GM23338 (cell line): ENCODE data around the gene FASN. TPM values are rescaled to one million over a fixed set of nuclear protein-coding genes. Genes with fewer than 3 reads are reported as not detected.

Experiments
- ATAC-seq: fragments of 200-7000 bp; cut with Tn5 transposase; 3 replicates; pipeline ENCODE4 v1.9.1; 2020
- DNase-seq: peaks from one replicate; pipeline ENCODE4 v3.0.0-alpha.2; 2015; ENCODE audit warnings: low spot score
- H2AFZ ChIP-seq: fragments of 200-600 bp; sonication (generic); 2 replicates; pipeline ENCODE4 v1.8.0; 2016; ENCODE audit warnings: antibody characterized with exemption, mild to moderate bottlenecking, moderate library complexity
- H3F3A ChIP-seq: fragments of 200-600 bp; sonication (generic); replicated peaks from 2 replicates; pipeline ENCODE4 v1.8.0; 2017; ENCODE audit warnings: antibody characterized with exemption, mixed run types, low read depth
- H3K27ac ChIP-seq: fragments of 200-600 bp; sonication (generic); 2 replicates; pipeline ENCODE4 v1.6.1; 2016; ENCODE audit warnings: low read depth
- H3K27me3 ChIP-seq: fragments of 200-600 bp; sonication (generic); 2 replicates; pipeline ENCODE4 v1.8.0; 2016; ENCODE audit warnings: mild to moderate bottlenecking, mixed run types, moderate library complexity; ENCODE audit not compliant: insufficient read depth
- H3K36me3 ChIP-seq: fragments of 200-600 bp; sonication (generic); 2 replicates; pipeline ENCODE4 v1.8.0; 2016; ENCODE audit warnings: mild to moderate bottlenecking; ENCODE audit not compliant: insufficient read depth
- H3K4me1 ChIP-seq: fragments of 200-600 bp; sonication (generic); 2 replicates; pipeline ENCODE4 v1.8.0; 2016; ENCODE audit warnings: mild to moderate bottlenecking, moderate library complexity; ENCODE audit not compliant: insufficient read depth
- H3K4me2 ChIP-seq: fragments of 200-600 bp; sonication (generic); 2 replicates; pipeline ENCODE4 v1.7.1; 2017; ENCODE audit warnings: mixed run types
- H3K4me3 ChIP-seq: fragments of 200-600 bp; sonication (generic); 2 replicates; pipeline ENCODE4 v1.6.1; 2016; ENCODE audit warnings: mixed run types
- H3K79me2 ChIP-seq: fragments of 200-600 bp; sonication (generic); replicated peaks from 2 replicates; pipeline ENCODE4 v1.8.0; 2017; ENCODE audit warnings: mild to moderate bottlenecking; ENCODE audit not compliant: insufficient read depth
- H3K9me2 ChIP-seq: fragments of 200-600 bp; sonication (generic); 2 replicates; pipeline ENCODE4 v1.8.0; 2017; ENCODE audit not compliant: insufficient read depth
- H4K20me1 ChIP-seq: fragments of 200-600 bp; sonication (generic); replicated peaks from 2 replicates; pipeline ENCODE4 v1.8.0; 2017; ENCODE audit warnings: mild to moderate bottlenecking; ENCODE audit not compliant: insufficient read depth
- H3K27ac Mint-ChIP-seq: 2 replicates; pipeline ENCODE4 v1.8.0; 2020; ENCODE audit warnings: inconsistent platforms, mild to moderate bottlenecking, moderate library complexity, mixed read lengths
- H3K27me3 Mint-ChIP-seq: 3 replicates; pipeline ENCODE4 v1.8.0; 2022; ENCODE audit warnings: low read depth, mild to moderate bottlenecking, moderate library complexity, mixed read lengths, inconsistent platforms; ENCODE audit not compliant: insufficient read depth, poor library complexity
- H3K36me3 Mint-ChIP-seq: 3 replicates; pipeline ENCODE4 v1.8.0; 2021; ENCODE audit warnings: low read depth, mild to moderate bottlenecking, inconsistent platforms, moderate library complexity, mixed read lengths
- H3K4me1 Mint-ChIP-seq: 3 replicates; pipeline ENCODE4 v1.8.0; 2020; ENCODE audit warnings: mild to moderate bottlenecking, inconsistent platforms, mixed read lengths
- H3K4me3 Mint-ChIP-seq: 3 replicates; pipeline ENCODE4 v1.8.0; 2021; ENCODE audit warnings: moderate library complexity, mild to moderate bottlenecking, inconsistent platforms, mixed read lengths
- H3K9me3 Mint-ChIP-seq: 3 replicates; pipeline ENCODE4 v1.8.0; 2020; ENCODE audit warnings: moderate library complexity, mild to moderate bottlenecking, inconsistent platforms, mixed read lengths
- CREB1 ChIP-seq: fragments of 250-450 bp; sonication (Bioruptor Pico); IDR thresholded peaks from 2 replicates; pipeline ENCODE4 v1.5.0; 2020; ENCODE audit warnings: low read depth, mild to moderate bottlenecking, moderate library complexity
- CTCF ChIP-seq, 2 experiments: fragments of 200-600 bp in 1 of 2; sonication (generic) in 1 of 2; conservative IDR thresholded peaks; 2 replicates each; pipeline versions ENCODE4 v1.5.1 to v1.6.1; 2016 to 2017; ENCODE audit warnings: antibody characterized with exemption in 2 of 2, low read depth in 2 of 2, mild to moderate bottlenecking in 2 of 2, moderate library complexity in 1 of 2
- ETS1 ChIP-seq: IDR thresholded peaks from 2 replicates; pipeline ENCODE4 v1.6.1; 2016; ENCODE audit warnings: antibody characterized with exemption
- EZH2 ChIP-seq: fragments of 200-600 bp; sonication (generic); IDR thresholded peaks from one replicate; pipeline ENCODE4 v1.8.0; 2017; ENCODE audit warnings: antibody characterized with exemption, mild to moderate bottlenecking, low read depth; ENCODE audit not compliant: unreplicated experiment
- EZH2phosphoT487 ChIP-seq: fragments of 200-600 bp; sonication (generic); IDR thresholded peaks from one replicate; pipeline ENCODE4 v1.8.1; 2018; ENCODE audit warnings: antibody characterized with exemption; ENCODE audit not compliant: unreplicated experiment
- JUNB ChIP-seq: IDR thresholded peaks from one replicate; pipeline ENCODE4 v1.6.1; 2016; ENCODE audit warnings: antibody characterized with exemption; ENCODE audit not compliant: unreplicated experiment
- NANOG ChIP-seq: IDR thresholded peaks from 2 replicates; pipeline ENCODE4 v1.6.1; 2016; ENCODE audit warnings: antibody characterized with exemption, borderline replicate concordance
- POLR2AphosphoS5 ChIP-seq: IDR thresholded peaks from 2 replicates; pipeline ENCODE4 v1.6.1; 2016; ENCODE audit warnings: antibody characterized with exemption, low read depth
- REST ChIP-seq: IDR thresholded peaks from one replicate; pipeline ENCODE4 v1.6.1; 2018; ENCODE audit warnings: antibody characterized with exemption; ENCODE audit not compliant: unreplicated experiment
- ZNF331 ChIP-seq: fragments of 250-450 bp; sonication (Bioruptor Pico); IDR thresholded peaks from 2 replicates; pipeline ENCODE4 v1.5.0; 2020; ENCODE audit warnings: low read depth, mild to moderate bottlenecking, moderate library complexity
- polyA plus RNA-seq: library from polyadenylated mRNA; unstranded; fragments of >200 nt; fragmentation: Nextera tagmentation; extraction: Ambion mirVana; gene quantifications from 2 replicates; pipeline ENCODE4 v1.2.1, GENCODE V29; 2016
- total RNA-seq: library from RNA; depleted of rRNA; stranded (reverse); fragments of >200 nt; shearing (Covaris generic); gene quantifications from 2 replicates; pipeline ENCODE4 v1.2.3, GENCODE V29; 2014

Gene FASN
- total and polyA plus RNA-seq, 2 experiments from 2014 or later = 120 to 849 TPM

- peaks cover 9% of the 10 kb centered on the region; the same call in 1 of the 2 replicates for H3K4me1 ChIP-seq
- peak within 1 kb of the TSS; percentile 75 for H3K4me3 Mint-ChIP-seq
- peaks cover 3% of the 10 kb centered on the region; the same call in 2 of the 3 replicates for H3K36me3 Mint-ChIP-seq
- H3F3A ChIP-seq = peaks cover 11% of the 10 kb centered on the region
- H3K27ac ChIP-seq = peak within 1 kb of the TSS; percentile 78; the same call in 1 of the 2 replicates
- TF ChIP-seq EZH2 = no peak
- TF ChIP-seq POLR2AphosphoS5 = peak; percentile 98
- peak; percentile 58 to 80 for TF ChIP-seq CTCF (conservative IDR thresholded peaks at IDR 0.05; ENCODE audit: low read depth in 2 of 2)
- no peak for TF ChIP-seq ETS1
- no peak for TF ChIP-seq REST
- no peak for TF ChIP-seq JUNB
- TF ChIP-seq ZNF331 (CRISPR knock-in tag) = no peak
- TF ChIP-seq CREB1 (CRISPR knock-in tag) = no peak
- no peak for TF ChIP-seq EZH2phosphoT487
- no peak for TF ChIP-seq NANOG
- no peaks in the 10 kb centered on the region; the same call in 1 of the 2 replicates for H4K20me1 ChIP-seq
- peaks cover 14% of the 10 kb centered on the region for H3K27me3 Mint-ChIP-seq
- peaks cover 7% of the 10 kb centered on the region; the same call in 1 of the 2 replicates for H3K79me2 ChIP-seq
- H3K4me3 ChIP-seq = peak within 1 kb of the TSS; percentile 81
- peak within 1 kb of the TSS; percentile 34; the same call in 1 of the 2 replicates for H2AFZ ChIP-seq
- DNase-seq (peak; percentile 99), ATAC-seq (peak; percentile 86)
- peaks cover 29% of the 10 kb centered on the region for H3K4me1 Mint-ChIP-seq
- H3K9me2 ChIP-seq = no peaks in the 10 kb centered on the region
- H3K36me3 ChIP-seq = no peaks in the 10 kb centered on the region
- peak within 1 kb of the TSS; percentile 95 for H3K4me2 ChIP-seq
- no peaks in the 10 kb centered on the region for H3K27me3 ChIP-seq
- no peaks in the 10 kb centered on the region; the same call in 2 of the 3 replicates for H3K9me3 Mint-ChIP-seq
- H3K27ac Mint-ChIP-seq = peak within 1 kb of the TSS; percentile 93
These were observed 60.7 kb downstream of the FASN start, which contains the start of gene DCXR for GRCh38 chr17:82037092-82037888. Gene DCXR, minus strand, starts transcription at chr17:82037697. Its CDS starts 15 bp downstream, at chr17:82037682.
